DOHH2 (cell line): ENCODE measurements around the gene GNAO1.
"Not testable (repeated sequence)": the region's sequence is repeated elsewhere in the genome, so short reads cannot be mapped to it uniquely, and the experiment has no call there.

Source experiments
- CTCF ChIP-seq: fragments of 200-600 bp; sonication (generic); IDR thresholded peaks from one replicate; pipeline ENCODE4 v1.5.1; 2014; ENCODE audit warnings: antibody characterized with exemption, mild to moderate bottlenecking, low read depth, low read length; ENCODE audit not compliant: poor library complexity, severe bottlenecking
- EZH2phosphoT487 ChIP-seq: fragments of 200-600 bp; sonication (generic); IDR thresholded peaks from 2 replicates; pipeline ENCODE4 v1.6.1; 2017; ENCODE audit warnings: borderline replicate concordance, mild to moderate bottlenecking, antibody characterized with exemption, low read length, moderate library complexity, mixed read lengths

GRCh38 chr16:56379044-56379443 is 187.8 kb downstream of the GNAO1 start:
- not testable (repeated sequence) for TF ChIP-seq CTCF, EZH2phosphoT487
